DMS79 (cell line): ENCODE results near the gene TTC6.
"Not testable (repeated sequence)": the region's sequence is repeated elsewhere in the genome, so short reads cannot be mapped to it uniquely, and the experiment has no call there.

Experiments
- DNase-seq: peaks from one replicate; lab custom pipeline; 2025; lab: John Stamatoyannopoulos, UW

Gene TTC6

GRCh38 chr14:37594971-37595808 is at the start of gene TTC6, which contains the start of gene FOXA1:
Gene TTC6 (plus strand): TSS chr14:37595629. CDS start chr14:37622065, 26,436 bp downstream.
Gene FOXA1 (minus strand): TSS chr14:37595249. CDS start chr14:37594972, 277 bp downstream.
- peak; percentile 88 for DNase-seq

- DNase-seq, result no peak
Measured at GRCh38 chr14:37546621-37547447, 48.6 kb upstream of the TTC6 start.

- DNase-seq, result no peak
Measured at GRCh38 chr14:37550511-37550910, 44.9 kb upstream of the TTC6 start.

- no peak for DNase-seq
Measured at GRCh38 chr14:37551119-37551518, 44.3 kb upstream of the TTC6 start.

- no peak for DNase-seq
Measured at GRCh38 chr14:37553935-37554550, 41.4 kb upstream of the TTC6 start.

- not testable (repeated sequence) for DNase-seq
Measured at GRCh38 chr14:37555596-37555995, 39.8 kb upstream of the TTC6 start.

- no peak for DNase-seq
Measured at GRCh38 chr14:37558740-37559139, 36.7 kb upstream of the TTC6 start.

- no peak for DNase-seq
Measured at GRCh38 chr14:37559386-37559785, 36.0 kb upstream of the TTC6 start.

- no peak for DNase-seq
Measured at GRCh38 chr14:37563189-37563588, 32.2 kb upstream of the TTC6 start.

- DNase-seq, result no peak
Measured at GRCh38 chr14:37565550-37565949, 29.9 kb upstream of the TTC6 start.

GRCh38 chr14:37566811-37567371 is 28.5 kb upstream of the TTC6 start:
- DNase-seq, result no peak

GRCh38 chr14:37569729-37570128 is 25.7 kb upstream of the TTC6 start:
- no peak for DNase-seq

GRCh38 chr14:37571391-37571790 is 24.0 kb upstream of the TTC6 start:
- no peak for DNase-seq

GRCh38 chr14:37573356-37573755 is 22.1 kb upstream of the TTC6 start:
- no peak for DNase-seq

- no peak for DNase-seq
Measured at GRCh38 chr14:37579274-37579673, 16.2 kb upstream of the TTC6 start.

- no peak for DNase-seq
Measured at GRCh38 chr14:37580146-37580545, 15.3 kb upstream of the TTC6 start.

- DNase-seq, result peak; percentile 85
Measured at GRCh38 chr14:37583358-37584210, 11.8 kb upstream of the TTC6 start.

- DNase-seq, result peak; percentile 33
Measured at GRCh38 chr14:37584211-37585100, 11.0 kb upstream of the TTC6 start.

- DNase-seq, result peak; percentile 36
Measured at GRCh38 chr14:37585101-37585511, 10.3 kb upstream of the TTC6 start.
